Stimulated activated CD4-positive, alpha-beta T cell treated with anti-CD3 and anti-CD28 coated beads, Interleukin-1b, Interleukin-23, amount 100 ng/mL, for 4 hours (primary cell): Measurements from ENCODE around the gene DRD2.

Experiments
- DNase-seq, 2 donors: peaks; one replicate each; pipeline ENCODE4 v3.0.0-alpha.2; 2020; ENCODE audit warnings: low read depth in 2 of 2

The DRD2 gene

GRCh38 chr11:113400631-113401230 is 74.5 kb downstream of the DRD2 start:
- no peak for DNase-seq

DNA sequence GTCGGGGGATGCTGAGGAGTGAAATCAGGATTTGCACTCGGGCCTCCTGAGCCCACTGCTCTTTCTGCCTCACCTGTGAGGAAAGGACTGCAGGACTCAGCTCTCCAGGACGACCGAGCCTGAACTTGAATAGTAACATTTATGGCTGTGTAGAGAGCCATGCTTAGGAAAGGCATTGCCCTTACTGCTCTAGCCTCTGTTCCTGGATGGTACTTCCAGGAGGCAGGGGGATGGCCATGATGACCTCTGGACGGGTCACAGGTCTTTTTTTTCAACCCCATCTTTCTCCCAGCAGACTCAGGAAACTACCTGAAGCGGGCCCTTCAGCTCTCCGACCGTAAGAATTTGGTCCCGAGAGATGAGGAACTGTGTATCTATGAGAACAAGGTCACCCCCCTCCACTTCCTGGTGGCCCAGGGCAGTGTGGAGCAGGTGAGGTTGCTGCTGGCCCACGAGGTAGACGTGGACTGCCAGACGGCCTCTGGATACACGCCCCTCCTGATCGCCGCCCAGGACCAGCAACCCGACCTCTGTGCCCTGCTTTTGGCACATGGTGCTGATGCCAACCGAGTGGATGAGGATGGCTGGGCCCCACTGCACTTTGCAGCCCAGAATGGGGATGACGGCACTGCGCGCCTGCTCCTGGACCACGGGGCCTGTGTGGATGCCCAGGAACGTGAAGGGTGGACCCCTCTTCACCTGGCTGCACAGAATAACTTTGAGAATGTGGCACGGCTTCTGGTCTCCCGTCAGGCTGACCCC is 76.3 kb downstream of the DRD2 start:
- DNase-seq, result no peak

DNA sequence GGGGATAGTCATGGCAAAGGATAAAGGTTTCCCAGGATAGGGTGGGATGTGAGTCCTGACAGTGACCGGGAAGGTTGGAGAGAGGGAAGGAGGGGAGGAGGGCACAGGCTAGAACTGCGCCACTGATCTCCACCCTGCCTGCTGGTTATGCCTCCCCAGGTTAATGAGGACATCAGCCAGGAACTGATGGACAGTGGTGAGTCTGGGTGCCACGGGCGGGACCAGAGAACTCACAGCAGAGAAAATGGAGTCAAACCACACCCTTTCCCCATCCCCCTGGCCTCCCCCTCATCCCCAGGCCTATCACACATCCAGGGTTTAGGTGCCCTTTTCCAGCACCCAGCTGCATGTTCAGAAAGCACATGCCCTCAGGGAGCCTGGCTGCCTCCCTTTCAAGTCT is 77.4 kb downstream of the DRD2 start:
- DNase-seq, result no peak

- DNase-seq, result no peak
Measured at GRCh38 chr11:113397212-113397611, 78.0 kb downstream of the DRD2 start.

DNA sequence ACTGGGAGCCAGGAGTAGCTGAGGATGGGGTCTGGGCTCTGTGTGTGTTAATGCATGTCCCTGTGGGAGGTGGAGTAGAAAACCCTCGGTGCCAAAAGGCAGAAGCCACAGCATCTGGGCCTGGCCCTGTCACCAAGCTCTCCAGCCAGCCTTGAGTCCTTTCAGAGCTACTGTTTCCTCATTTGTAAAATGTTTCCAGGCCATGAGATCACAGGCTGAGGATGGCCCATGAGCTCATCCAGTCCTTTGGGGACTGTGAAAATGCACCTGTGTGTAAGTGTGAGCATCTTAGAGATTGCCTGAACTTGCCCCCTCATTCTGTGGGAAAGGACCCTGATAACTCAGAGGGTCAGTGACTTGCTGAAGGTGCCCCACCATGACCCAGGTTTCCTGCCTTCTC is 78.5 kb downstream of the DRD2 start:
- DNase-seq, result no peak

GRCh38 chr11:113395782-113396336 is 79.3 kb downstream of the DRD2 start:
- DNase-seq, result no peak

- no peak for DNase-seq
Measured at GRCh38 chr11:113394919-113395318, 80.3 kb downstream of the DRD2 start.

GRCh38 chr11:113393501-113393985 is 81.7 kb downstream of the DRD2 start:
- no peak for DNase-seq

DNA sequence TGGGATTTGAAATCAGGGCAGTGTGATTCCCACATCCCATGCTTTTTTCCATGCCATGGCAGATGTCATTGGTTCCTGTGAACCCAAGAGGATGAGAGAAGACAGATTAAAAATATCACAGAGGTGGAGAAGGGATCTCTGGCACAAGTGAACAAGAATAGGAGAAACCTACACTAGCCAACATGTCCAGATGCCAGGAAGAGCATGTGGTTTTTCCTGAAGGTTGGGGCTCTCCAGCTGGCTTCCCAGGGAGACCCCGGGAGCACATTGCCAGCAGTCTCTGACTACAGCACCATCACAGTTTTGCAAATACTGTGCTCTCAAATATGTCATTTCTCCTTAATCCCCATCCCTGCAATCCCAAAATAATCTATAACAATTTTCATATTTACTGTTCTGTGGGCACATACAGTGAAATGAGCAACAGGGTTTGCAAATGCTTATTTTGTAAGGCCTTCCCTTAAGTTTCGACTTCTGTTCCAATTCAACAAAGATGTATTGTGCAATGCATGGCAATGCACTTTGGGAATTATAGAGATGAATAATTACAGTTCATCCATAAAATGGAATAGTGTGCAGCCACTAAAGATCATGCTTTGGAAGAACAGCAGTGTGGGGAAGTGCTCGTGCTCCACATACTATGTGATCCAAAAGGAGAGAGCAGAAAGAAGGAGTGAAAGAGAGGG is 82.8 kb downstream of the DRD2 start:
- no peak for DNase-seq

GRCh38 chr11:113389272-113389671 is 85.9 kb downstream of the DRD2 start:
- DNase-seq, result no peak

DNA sequence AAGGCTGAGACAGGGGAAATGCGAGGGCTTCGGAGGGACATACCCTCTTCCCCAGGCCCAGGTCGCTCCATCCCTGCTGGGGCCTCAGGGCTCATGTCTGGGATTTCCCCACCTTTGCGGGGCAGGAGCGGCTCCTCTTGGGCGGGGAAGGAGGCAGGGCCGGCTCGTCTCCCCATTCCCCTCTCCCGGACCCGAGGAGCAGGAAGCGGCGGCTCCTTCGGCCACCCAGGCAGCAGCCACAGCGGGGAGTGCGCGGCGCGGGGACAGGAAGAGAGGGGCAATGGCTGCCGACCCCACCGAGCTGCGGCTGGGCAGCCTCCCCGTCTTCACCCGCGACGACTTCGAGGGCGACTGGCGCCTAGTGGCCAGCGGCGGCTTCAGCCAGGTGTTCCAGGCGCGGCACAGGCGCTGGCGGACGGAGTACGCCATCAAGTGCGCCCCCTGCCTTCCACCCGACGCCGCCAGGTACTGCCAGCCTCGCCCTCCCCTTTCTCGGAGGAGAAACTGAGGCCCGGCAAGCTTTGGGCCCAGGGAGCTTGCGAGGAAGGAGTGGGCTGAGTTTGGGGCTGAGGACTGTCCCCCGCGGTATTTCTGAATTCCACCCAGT is 87.5 kb downstream of the DRD2 start, which contains the start of gene ANKK1:
TSS of gene ANKK1 (plus strand) at position 175 of the 607 bp plus-strand sequence. CDS start at position 281, 106 bp downstream.
- DNase-seq, result no peak

GRCh38 chr11:113386866-113387265 is 88.3 kb downstream of the DRD2 start:
- DNase-seq, result no peak

DNA sequence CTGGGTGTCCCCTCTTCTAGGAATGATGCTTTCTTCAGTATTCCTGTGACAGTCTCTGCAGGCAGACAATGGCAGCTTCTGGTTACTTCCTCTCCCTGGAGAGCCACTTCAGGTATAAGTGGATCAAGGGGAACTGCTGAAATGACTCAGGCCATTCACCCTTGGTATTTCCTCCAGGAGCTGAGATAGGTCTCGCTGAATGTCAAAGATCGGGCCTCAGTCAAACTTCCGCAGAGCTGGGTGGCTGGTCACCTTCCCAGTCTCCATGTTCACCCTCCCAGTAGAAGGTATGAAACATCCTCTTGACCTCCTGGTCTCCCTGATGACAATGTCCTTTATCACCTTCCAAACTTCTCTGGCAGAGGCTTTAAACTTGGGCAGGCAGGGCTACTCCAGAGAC is 89.4 kb downstream of the DRD2 start:
- DNase-seq, result no peak

- DNase-seq, result no peak
Measured at GRCh38 chr11:113384551-113384950, 90.6 kb downstream of the DRD2 start.

GRCh38 chr11:113382121-113382520 is 93.1 kb downstream of the DRD2 start:
- no peak for DNase-seq

- DNase-seq, result no peak
Measured at GRCh38 chr11:113378692-113379091, 96.5 kb downstream of the DRD2 start.

DNA sequence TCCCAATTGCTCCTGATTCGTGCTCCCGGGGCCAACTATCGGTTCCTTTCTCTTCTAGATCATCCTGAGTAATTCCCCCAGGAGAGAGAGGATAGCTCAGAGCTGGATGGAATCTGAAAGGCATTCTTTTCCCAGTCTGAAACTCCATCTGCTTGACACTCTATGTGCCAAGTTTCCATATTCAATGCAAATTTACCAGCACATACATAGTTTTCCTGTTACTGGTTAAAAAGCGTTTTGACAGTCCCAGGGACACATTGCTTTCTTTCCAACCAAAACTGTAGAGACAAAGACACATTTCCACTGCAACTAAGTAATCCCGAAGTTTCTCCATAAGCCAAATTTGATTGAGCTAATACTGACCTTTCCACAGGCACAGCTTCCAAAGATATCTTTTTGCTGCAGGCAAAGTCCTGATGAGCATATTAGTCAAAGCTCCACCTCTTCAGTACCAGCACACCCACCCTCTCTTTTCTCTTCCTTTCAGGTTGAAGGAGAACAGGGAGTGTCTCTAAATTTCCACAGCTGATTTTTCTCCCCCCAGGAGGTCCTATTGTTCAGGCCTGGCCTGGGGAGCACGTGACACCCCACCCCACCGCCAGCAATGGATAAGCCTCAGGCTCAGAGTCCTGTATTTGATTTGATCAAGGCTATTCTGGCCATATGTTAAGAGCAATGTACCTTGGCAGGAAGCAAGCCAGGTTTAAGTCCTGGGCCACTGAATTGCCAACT is 97.4 kb downstream of the DRD2 start:
- no peak for DNase-seq

- no peak for DNase-seq
Measured at GRCh38 chr11:113376156-113376555, 99.0 kb downstream of the DRD2 start.

- DNase-seq, result no peak
Measured at GRCh38 chr11:113375402-113375801, 99.8 kb downstream of the DRD2 start.

DNA sequence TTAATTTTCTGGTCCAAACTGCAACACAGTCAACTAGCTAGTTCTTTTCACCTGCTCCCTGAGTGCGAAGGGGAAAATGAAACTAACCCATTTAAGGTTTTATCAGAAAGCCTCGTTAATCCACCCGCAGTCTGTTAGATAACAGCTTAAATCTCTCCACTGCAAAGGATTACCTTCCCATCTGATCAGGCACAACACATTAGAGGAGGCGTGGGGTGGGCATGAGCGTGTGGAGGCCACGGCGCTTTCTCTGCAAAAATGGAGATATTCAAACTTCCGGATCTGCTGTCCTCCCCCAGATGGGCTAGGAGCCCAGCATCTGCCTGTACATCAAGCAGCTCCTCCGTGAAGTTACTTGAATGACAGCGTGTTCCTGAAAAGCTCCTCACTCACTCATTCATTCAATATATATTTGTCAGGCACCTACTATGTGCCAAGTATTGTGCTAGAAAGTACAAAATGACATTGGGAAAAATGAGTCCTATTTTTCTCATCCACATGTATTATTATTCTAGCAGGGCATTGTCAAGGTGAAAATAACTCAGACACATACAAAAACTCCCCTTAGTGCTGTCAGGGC is 101.1 kb downstream of the DRD2 start:
- no peak for DNase-seq

DNA sequence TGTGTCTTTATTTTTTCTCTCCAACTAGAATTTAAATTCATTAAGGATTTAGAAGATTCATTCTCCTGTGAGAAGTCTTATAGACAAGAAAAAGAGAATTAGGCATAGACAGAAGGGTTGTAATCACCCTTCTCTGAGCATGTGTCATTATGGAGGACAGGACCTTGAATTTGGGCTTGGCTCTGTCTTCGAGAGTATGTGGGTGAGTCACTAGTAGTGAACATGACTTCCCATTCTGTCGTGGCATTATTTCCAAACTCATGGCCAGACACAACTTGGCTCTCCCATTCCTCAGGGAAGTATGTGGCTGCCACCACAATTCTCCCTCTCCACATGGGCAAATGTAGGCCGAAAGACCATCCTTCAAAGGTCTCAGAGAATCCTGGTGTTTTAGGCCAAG is 101.9 kb downstream of the DRD2 start:
- no peak for DNase-seq
